Superior temporal gyrus (tissue), 1 donor: Measurements from ENCODE around the gene FAM234B.
A peak's percentile ranks its signal among the peaks of the same experiment; 100 is the strongest.

ENCODE experiments used
- DNase-seq: peaks from one replicate; pipeline ENCODE4 v3.0.0-alpha.2; 2016; ENCODE audit errors: extremely low spot score

Gene FAM234B

GRCh38 chr12:13044002-13044905 lies at the start of gene FAM234B:
TSS of gene FAM234B (plus strand) at chr12:13044381. CDS start at chr12:13044404, 23 bp downstream.
- peak; percentile 71 for DNase-seq

GRCh38 chr12:12995088-12995487 lies 49.1 kb upstream of the FAM234B start:
- DNase-seq: no peak

- no peak for DNase-seq
Observed at GRCh38 chr12:12996209-12996608, 48.0 kb upstream of the FAM234B start.

- no peak for DNase-seq
Observed at GRCh38 chr12:12997156-12997555, 47.0 kb upstream of the FAM234B start.

- no peak for DNase-seq
Observed at GRCh38 chr12:12997734-12998133, 46.4 kb upstream of the FAM234B start.

- DNase-seq: no peak
Observed at GRCh38 chr12:12998248-12998647, 45.9 kb upstream of the FAM234B start.

GRCh38 chr12:12999271-12999958 lies 44.8 kb upstream of the FAM234B start:
- DNase-seq: peak; percentile 30

- peak; percentile 85 for DNase-seq
Observed at GRCh38 chr12:12999959-13000615, 44.1 kb upstream of the FAM234B start, which contains the start of gene HEBP1. TSS of gene HEBP1 (minus strand) at chr12:13000265. CDS start at chr12:13000114, 151 bp downstream.

- DNase-seq: no peak
Observed at GRCh38 chr12:13000616-13000924, 43.6 kb upstream of the FAM234B start.

GRCh38 chr12:13000925-13001774 lies 43.0 kb upstream of the FAM234B start:
- DNase-seq: no peak

GRCh38 chr12:13001775-13002040 lies 42.5 kb upstream of the FAM234B start:
- DNase-seq: no peak

- DNase-seq: no peak
Observed at GRCh38 chr12:13002301-13003097, 41.7 kb upstream of the FAM234B start.

- DNase-seq: no peak
Observed at GRCh38 chr12:13004361-13004760, 39.8 kb upstream of the FAM234B start.

- no peak for DNase-seq
Observed at GRCh38 chr12:13004986-13005385, 39.2 kb upstream of the FAM234B start.

GRCh38 chr12:13005649-13006048 lies 38.5 kb upstream of the FAM234B start:
- DNase-seq: no peak

GRCh38 chr12:13007496-13008233 lies 36.5 kb upstream of the FAM234B start:
- no peak for DNase-seq

- no peak for DNase-seq
Observed at GRCh38 chr12:13008741-13009380, 35.3 kb upstream of the FAM234B start.

- no peak for DNase-seq
Observed at GRCh38 chr12:13011098-13011497, 33.1 kb upstream of the FAM234B start.

- no peak for DNase-seq
Observed at GRCh38 chr12:13022851-13023271, 21.3 kb upstream of the FAM234B start.
